DND-41 (cell line): ENCODE measurements around the gene GUCA2B.

ENCODE experiments used
- ATAC-seq: fragments of 200-7000 bp; cut with Tn5 transposase; 3 replicates; pipeline ENCODE4 v1.9.1; 2021; ENCODE audit warnings: low read depth; ENCODE audit not compliant: insufficient read depth
- DNase-seq: peaks from one replicate; pipeline ENCODE4 v3.0.0-alpha.2; 2020
- H2AFZ ChIP-seq: 2 replicates; pipeline ENCODE4 v1.6.0; 2012; ENCODE audit warnings: low read depth, low read length
- H3K27ac ChIP-seq: 2 replicates; pipeline ENCODE4 v1.5.1; 2012; ENCODE audit warnings: low read length, inconsistent platforms
- H3K27me3 ChIP-seq: fragments of 200-600 bp; sonication (generic); 2 replicates; pipeline ENCODE4 v1.6.0; 2012; ENCODE audit warnings: low read length, mild to moderate bottlenecking, inconsistent platforms; ENCODE audit not compliant: insufficient read depth, poor library complexity
- H3K36me3 ChIP-seq: 2 replicates; pipeline ENCODE4 v1.5.1; 2012; ENCODE audit warnings: low read length, inconsistent platforms; ENCODE audit not compliant: insufficient read depth
- H3K4me1 ChIP-seq: 2 replicates; pipeline ENCODE4 v1.5.1; 2012; ENCODE audit warnings: mild to moderate bottlenecking, low read length; ENCODE audit not compliant: insufficient read depth
- H3K4me2 ChIP-seq: 2 replicates; pipeline ENCODE4 v1.6.0; 2012; ENCODE audit warnings: mild to moderate bottlenecking, moderate library complexity, low read length, inconsistent platforms; ENCODE audit not compliant: insufficient read depth
- H3K4me3 ChIP-seq, 2 experiments: fragments of 200-600 bp in 1 of 2; shearing (Covaris generic) in 1 of 2; 2 replicates each; pipeline ENCODE4 v1.5.1; 2012 to 2016; ENCODE audit warnings: inconsistent platforms in 2 of 2, low read length in 2 of 2, mild to moderate bottlenecking in 2 of 2, low read depth in 1 of 2, moderate library complexity in 1 of 2
- H3K79me2 ChIP-seq: 2 replicates; pipeline ENCODE4 v1.6.0; 2012; ENCODE audit warnings: low read length, inconsistent platforms; ENCODE audit not compliant: insufficient read depth
- H3K9ac ChIP-seq: 2 replicates; pipeline ENCODE4 v1.6.0; 2012; ENCODE audit warnings: low read depth, mild to moderate bottlenecking, inconsistent platforms, low read length, moderate library complexity
- H3K9me3 ChIP-seq: 2 replicates; pipeline ENCODE4 v1.5.1; 2012; ENCODE audit warnings: low read length, moderate library complexity, mild to moderate bottlenecking, inconsistent platforms; ENCODE audit not compliant: insufficient read depth, severe bottlenecking
- H4K20me1 ChIP-seq: 2 replicates; pipeline ENCODE4 v1.6.0; 2012; ENCODE audit warnings: low read length; ENCODE audit not compliant: insufficient read depth
- EZH2 ChIP-seq: IDR thresholded peaks from 3 replicates; pipeline ENCODE4 v1.6.1; 2012; ENCODE audit warnings: borderline replicate concordance, low read depth, mild to moderate bottlenecking, moderate library complexity, low read length, inconsistent platforms; ENCODE audit not compliant: severe bottlenecking
- TF ChIP-seq, protein P1 (sequence below): IDR thresholded peaks from 2 replicates; pipeline ENCODE4 v1.5.1; 2012; ENCODE audit warnings: borderline replicate concordance, low read length, moderate library complexity, mild to moderate bottlenecking; ENCODE audit not compliant: poor library complexity, severe bottlenecking; ENCODE audit errors: extremely low read depth

GUCA2B gene

DNA sequence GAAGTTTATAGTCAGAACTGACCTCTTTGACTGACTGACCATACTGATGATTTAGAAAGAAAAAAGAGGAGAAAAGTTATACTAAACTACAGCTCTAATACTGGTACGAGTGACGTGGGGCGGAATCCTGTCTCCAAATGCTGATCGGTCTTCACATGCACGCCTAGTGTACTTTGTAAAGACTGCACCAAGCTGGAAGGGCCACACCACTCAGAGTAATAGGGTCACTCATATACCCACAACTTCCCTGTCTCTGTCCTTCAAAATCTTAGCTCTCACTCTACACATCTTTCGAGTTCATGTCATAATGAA, 30.7 kb downstream of the GUCA2B start:
- ATAC-seq (no peak), DNase-seq (no peak)
- H3K36me3 ChIP-seq, result peaks cover 69% of the 10 kb centered on the region

DNA sequence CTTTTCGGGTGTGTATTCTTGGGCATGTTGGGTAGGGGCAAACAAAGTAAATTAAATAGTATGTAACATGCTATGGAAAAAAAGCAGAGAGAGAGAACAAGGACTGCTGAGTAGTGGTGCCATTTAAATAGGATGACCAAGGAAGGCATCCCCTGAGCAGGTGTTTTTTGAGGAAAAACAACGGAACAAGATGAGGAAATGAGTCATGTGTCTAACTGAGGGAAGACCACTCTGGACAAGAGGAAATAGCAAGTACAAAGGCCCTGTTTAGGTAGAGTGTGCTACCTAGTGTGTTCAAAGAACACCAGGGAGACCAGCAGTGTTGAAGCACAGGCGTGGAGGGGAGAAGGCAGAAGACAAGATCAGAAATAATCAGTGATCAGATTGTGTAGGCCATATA, 31.4 kb downstream of the GUCA2B start:
- no peak for DNase-seq
- no peaks in the 10 kb centered on the region for H4K20me1 ChIP-seq
- no peaks in the 10 kb centered on the region for H3K9me3 ChIP-seq
- no peak overlapping the region for H3K4me2 ChIP-seq
- H3K27ac ChIP-seq, result no peak overlapping the region
- H3K9ac ChIP-seq, result no peak overlapping the region
- no peak overlapping the region for H2AFZ ChIP-seq
- no peaks in the 10 kb centered on the region for H3K79me2 ChIP-seq
- no peaks in the 10 kb centered on the region for H3K4me1 ChIP-seq
- no peak overlapping the region for H3K4me3 ChIP-seq
- no peaks in the 10 kb centered on the region for H3K27me3 ChIP-seq
- H3K36me3 ChIP-seq, result peaks cover 71% of the 10 kb centered on the region
- TF ChIP-seq, protein P1, sequence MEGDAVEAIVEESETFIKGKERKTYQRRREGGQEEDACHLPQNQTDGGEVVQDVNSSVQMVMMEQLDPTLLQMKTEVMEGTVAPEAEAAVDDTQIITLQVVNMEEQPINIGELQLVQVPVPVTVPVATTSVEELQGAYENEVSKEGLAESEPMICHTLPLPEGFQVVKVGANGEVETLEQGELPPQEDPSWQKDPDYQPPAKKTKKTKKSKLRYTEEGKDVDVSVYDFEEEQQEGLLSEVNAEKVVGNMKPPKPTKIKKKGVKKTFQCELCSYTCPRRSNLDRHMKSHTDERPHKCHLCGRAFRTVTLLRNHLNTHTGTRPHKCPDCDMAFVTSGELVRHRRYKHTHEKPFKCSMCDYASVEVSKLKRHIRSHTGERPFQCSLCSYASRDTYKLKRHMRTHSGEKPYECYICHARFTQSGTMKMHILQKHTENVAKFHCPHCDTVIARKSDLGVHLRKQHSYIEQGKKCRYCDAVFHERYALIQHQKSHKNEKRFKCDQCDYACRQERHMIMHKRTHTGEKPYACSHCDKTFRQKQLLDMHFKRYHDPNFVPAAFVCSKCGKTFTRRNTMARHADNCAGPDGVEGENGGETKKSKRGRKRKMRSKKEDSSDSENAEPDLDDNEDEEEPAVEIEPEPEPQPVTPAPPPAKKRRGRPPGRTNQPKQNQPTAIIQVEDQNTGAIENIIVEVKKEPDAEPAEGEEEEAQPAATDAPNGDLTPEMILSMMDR, result no peak
- no peak for TF ChIP-seq EZH2
- no peak for ATAC-seq

More for the DNA sequence above, 30.7 kb downstream of the GUCA2B start:
- Histone ChIP-seq H3K27me3 (no peaks in the 10 kb centered on the region), H3K9me3 (no peaks in the 10 kb centered on the region), H4K20me1 (no peaks in the 10 kb centered on the region), H2AFZ (no peak overlapping the region), H3K4me2 (no peak overlapping the region), H3K9ac (no peak overlapping the region), H3K4me1 (no peaks in the 10 kb centered on the region), H3K27ac (no peak overlapping the region), H3K4me3 (no peak overlapping the region), H3K79me2 (no peaks in the 10 kb centered on the region)
- TF ChIP-seq EZH2, result no peak
- TF ChIP-seq, protein P1, result no peak

DNA sequence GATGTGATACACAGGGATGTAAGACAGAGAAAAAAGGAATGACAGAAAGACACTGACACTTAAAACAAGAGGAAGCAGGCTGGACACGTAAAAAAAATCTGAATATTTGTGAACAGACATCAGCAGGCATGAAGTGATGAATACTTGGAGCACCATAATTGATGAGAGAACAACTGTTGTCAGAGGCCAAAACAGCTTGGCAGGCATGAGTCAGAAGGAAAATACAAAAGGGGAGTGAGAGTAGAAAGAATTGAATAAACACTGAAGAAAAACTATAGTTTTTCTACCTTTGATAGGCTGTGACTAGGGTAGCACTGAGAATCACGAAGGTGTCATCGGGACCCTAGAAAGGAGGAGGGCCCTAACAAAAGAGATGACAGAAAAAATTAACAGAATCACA, 32.9 kb downstream of the GUCA2B start:
- Histone ChIP-seq H3K9me3 (no peaks in the 10 kb centered on the region), H3K4me2 (no peak overlapping the region), H4K20me1 (no peaks in the 10 kb centered on the region), H3K4me3 (no peak overlapping the region), H3K9ac (no peak overlapping the region), H3K36me3 (peaks cover 74% of the 10 kb centered on the region), H2AFZ (no peak overlapping the region), H3K27ac (no peak overlapping the region), H3K27me3 (no peaks in the 10 kb centered on the region), H3K4me1 (no peaks in the 10 kb centered on the region), H3K79me2 (no peaks in the 10 kb centered on the region)
- TF ChIP-seq, protein P1, result no peak
- ATAC-seq, result no peak
- DNase-seq, result no peak

DNA sequence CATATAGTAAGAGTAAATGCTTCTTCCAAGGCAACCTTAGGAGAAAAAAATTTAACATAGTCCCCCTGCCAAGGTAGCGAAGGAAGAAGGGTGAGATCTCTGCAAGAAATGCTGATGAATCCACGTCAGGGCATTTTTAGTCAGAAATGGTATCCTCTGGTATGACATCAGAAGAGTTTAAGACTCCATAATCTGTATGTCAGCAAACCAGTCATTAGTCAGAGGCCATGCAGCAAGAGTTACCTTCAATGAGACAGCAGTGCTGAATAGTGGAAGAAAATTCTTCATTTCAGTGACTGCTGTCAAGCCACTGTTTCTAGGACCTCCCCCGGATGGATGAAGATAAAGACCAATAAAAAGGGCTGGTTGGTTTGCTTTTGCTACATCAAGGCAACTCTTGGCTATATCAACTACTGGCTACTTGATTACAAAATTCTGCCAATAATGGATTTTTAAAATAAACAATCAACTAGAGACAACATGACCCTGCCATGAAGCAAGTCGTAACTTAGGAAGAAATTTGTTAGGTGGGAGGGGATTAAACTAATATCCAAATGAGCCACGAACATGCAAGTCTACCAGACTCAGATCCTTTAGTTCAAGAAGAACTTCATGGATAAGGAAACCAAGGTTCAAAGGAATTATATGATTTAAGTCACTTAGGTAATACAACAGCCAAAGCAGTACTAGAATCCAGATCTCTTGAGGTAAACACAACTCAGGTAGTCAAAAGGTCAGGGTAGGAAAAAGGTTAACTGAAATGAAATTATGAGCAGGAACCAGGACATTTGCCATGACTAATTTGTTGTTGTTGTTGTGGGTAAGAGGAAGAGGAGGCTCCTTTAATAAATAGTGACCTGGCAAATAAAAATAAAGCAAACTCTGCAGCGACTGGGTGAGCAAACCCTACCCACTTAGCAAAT, 37.0 kb downstream of the GUCA2B start:
- TF ChIP-seq EZH2, result no peak
- TF ChIP-seq, protein P1, result no peak
- DNase-seq (no peak), ATAC-seq (no peak)
- Histone ChIP-seq H3K9ac (no peak overlapping the region), H3K4me1 (no peaks in the 10 kb centered on the region), H2AFZ (no peak overlapping the region), H3K4me2 (no peak overlapping the region), H3K27ac (no peak overlapping the region), H3K36me3 (peaks cover 81% of the 10 kb centered on the region), H3K27me3 (no peaks in the 10 kb centered on the region), H3K4me3 (no peak overlapping the region), H4K20me1 (no peaks in the 10 kb centered on the region), H3K9me3 (no peaks in the 10 kb centered on the region), H3K79me2 (no peaks in the 10 kb centered on the region)
